ENCODE measurements around the gene CARMIL1.
"Not testable (repeated sequence)": the region's sequence is repeated elsewhere in the genome, so short reads cannot be mapped to it uniquely, and the experiment has no call there.

CARMIL1 gene

GRCh38 chr6:25277857-25278256 lies 1.3 kb upstream of the CARMIL1 start:
- DNase-seq: no peak

DNA sequence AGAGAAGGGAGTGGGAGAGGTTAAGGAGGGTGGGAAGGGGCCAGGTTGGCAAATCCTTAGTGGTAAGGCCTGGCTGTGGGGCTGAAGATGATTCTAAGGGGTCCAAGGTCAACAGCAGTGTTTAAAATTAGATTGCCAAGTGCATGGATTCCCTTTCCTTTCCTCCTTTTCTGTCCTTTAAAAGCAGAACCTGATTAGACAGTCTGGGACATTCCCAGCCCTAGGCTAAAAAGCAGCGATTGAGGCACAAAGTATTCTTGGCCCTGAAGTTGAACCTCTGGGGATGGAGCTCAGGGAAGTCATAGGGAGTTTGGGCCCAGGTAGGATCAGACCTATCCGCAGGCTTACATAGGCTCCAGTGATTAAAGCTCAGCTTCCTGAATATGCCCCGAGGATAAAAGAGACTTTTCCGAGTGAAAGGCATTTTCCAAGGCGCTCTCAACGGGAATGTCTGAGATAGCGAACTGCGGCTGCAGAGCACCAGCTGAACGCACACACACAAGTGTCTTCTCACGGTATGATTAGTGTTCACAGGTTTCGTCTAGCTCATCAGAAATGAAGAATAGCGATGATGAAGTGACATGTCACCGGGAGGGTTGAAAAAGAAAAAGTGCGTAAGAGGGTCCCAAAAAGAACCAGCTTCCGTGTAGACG lies 787 bp upstream of the CARMIL1 start:
- DNase-seq: peak; percentile 79

DNA sequence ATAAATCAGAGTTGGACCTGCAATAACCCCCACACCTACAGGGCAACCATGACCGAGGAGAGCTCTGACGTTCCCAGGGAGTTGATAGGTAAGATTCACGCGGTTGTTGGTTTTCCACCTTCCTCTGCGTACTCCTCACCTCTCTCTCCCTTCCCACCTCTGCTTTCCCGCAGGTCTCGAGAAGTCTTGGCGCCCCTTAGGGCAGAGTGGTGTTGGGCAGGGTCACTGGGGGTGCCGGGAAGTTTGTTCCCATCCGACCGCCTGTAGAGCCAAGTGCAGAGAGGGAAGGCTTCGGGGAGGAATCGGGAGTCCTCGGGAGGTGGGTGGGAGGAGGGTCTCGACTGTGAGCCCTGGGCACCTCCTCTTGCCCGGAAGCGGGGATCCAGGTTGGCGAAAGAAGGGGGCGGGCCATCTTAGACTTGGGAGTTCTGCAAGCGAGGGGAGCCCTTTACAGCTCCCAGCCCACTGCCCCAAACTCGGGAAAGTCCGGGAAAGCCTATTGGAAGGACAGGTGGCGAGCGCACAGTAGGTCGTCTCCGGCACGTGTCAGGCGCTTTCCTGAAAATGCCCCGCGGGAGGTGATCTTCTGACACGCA lies 672 bp downstream of the CARMIL1 start:
- peak; percentile 68 for DNase-seq

- peak; percentile 70 for DNase-seq
These were observed 1.3 kb downstream of the CARMIL1 start for GRCh38 chr6:25280344-25281074.

DNA sequence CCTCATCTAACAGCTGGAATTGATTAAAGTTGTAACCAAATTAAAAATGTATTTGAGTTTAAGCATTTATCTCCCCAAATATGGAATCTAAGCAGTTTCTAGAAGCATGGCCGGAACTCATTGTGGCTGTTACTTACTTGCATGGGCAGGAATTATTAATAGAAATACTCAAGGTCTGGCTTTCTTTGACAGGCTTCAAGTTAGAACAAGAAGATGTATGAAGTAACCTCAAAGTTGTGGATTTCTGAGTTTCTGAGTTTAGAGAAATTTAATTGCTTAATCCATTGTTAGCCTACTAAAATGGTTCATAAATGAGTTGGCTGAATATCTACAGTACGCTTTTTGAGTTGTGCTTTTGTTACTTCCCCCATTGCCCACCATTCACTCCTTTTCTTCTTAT lies 7.7 kb downstream of the CARMIL1 start:
- no peak for DNase-seq

- peak; percentile 30 for DNase-seq
These were observed 8.8 kb downstream of the CARMIL1 start for GRCh38 chr6:25287941-25288340.

DNA sequence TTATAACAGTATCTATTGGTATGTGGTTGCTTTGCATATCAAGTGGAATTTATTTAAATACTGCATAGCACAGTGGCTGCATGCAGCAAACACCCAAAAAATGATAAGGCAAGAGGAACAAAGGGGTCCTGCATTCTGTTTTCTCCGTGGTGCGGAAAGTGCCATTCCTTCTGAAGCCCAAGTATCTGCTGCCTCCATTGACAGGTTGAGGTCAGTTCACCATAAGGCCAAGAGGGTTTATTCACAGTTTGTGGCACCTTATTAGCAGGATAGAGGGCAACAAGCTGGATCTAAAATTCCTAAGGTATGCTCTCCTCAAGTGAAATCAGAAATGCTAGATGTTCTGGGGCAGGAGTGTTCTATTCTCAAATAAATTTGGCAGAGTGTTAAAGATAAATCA lies 9.3 kb downstream of the CARMIL1 start:
- no peak for DNase-seq

DNA sequence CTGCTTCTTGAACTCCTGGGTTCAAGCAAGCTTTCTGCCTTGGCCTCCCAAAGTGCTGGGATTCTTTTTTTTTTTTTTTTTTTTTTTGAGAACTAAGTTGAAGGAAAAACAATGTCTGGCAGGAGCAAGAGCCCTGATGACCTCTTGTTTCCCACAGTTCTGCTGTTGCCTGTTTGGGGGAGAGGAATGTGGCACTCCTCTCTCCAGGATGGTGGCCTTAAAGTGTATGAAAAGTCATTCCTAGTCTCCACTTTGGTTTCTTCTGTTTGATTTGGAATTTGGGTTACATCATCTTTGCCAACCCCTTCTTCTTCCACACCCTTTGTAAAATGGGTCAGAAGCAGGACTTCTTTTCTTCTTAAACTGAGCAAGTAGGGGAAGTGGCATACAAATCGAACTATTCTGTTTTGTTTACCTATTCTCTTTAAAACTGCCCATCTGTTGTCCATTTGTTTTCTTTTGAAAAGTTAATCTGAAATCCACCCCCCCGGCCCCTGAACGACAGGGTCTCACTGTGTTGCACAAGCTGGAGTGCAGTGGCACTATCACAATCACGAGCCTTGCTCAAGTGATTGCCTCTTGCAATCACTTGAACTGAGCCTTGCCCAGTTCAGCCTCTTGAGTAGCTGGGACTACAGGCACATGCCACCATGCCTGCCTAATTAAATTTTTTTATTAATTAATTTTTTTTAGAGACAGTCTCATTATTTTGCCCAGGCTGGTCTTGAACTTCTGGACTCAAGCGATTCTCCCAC lies 11.3 kb downstream of the CARMIL1 start:
- no peak for DNase-seq

DNA sequence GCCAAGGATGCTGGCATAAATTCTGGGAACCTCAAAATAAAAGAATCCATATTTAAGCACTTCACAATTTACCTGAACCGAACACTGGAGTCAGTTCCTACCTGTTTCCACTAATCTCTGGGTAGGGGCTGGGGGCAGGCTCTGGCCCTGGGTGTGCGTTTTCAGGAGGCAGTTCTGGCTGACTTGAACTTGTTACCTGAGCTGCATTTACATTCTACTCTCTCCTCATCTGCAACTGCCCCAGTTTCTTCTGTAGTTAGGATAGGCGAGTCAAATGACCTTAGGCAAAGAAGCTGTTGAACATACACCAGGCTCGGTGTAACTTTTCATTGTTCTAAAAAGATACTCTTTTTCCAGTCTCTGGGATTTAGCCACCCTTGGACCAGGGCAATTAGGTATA lies 13.2 kb downstream of the CARMIL1 start:
- DNase-seq: no peak

DNA sequence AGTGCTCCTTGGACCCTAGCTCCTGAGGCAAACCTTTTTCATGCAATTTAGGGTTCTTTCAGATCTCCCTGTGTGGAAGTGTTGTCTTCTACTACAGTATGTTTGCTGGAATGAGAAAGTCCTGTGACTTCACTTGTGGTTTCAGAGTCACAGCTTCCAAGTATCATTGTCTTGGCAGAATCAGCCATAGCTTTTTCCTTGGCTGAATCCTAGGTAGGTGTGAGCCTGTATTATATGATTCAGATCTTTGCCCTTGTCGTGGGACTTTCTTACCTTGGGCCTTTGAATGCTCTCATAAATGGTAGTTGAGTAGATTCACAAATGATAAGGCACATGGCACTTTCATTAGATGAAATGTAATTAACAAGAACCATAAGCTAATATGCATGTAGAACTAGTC lies 16.5 kb downstream of the CARMIL1 start:
- DNase-seq: no peak

- DNase-seq: no peak
These were observed 17.2 kb downstream of the CARMIL1 start for GRCh38 chr6:25296217-25296905.

GRCh38 chr6:25297039-25297441 lies 17.9 kb downstream of the CARMIL1 start:
- DNase-seq: no peak

GRCh38 chr6:25297823-25298522 lies 18.8 kb downstream of the CARMIL1 start:
- no peak for DNase-seq

GRCh38 chr6:25298523-25298865 lies 19.3 kb downstream of the CARMIL1 start:
- DNase-seq: not testable (repeated sequence)

GRCh38 chr6:25301362-25301761 lies 22.2 kb downstream of the CARMIL1 start:
- no peak for DNase-seq

DNA sequence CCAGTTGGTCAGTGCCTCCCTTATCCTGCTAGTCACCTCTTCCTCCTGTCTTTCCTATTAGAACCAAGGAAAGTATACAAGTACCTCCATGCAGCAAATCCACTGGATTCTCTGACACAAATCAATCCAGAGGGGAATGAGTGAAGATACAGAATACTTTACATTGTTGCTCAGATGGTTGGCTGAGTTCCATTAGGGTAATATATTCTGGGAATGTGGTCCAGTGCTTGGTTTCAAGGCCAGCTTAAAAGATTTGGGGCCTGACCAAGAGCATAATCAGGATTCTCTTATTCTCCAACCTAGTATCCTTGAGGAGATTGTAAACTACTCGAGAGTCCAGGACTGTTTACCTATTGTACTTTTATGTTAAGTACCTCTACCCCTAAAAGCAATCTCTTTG lies 23.0 kb downstream of the CARMIL1 start:
- no peak for DNase-seq

- peak; percentile 49 for DNase-seq
These were observed 23.5 kb downstream of the CARMIL1 start for GRCh38 chr6:25302677-25303128.

DNA sequence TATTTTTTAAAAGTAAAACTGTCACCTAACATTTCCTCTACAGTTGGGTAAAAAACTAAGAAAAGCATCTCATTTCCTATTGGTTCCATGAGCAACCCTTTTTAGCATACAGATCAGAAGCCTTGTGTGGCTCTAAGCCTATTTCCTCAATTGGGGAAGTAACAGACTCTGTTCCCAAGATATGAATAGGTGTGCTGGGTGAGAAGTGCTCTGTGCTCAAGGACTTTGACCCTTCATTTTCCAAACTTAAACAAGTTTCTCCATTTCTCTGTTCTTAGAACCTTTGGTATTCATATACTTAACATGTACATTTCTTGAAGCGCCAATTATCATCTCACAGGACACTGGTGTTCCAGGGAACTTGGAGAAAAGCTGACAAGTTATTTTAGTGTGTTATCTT lies 24.1 kb downstream of the CARMIL1 start:
- no peak for DNase-seq

GRCh38 chr6:25306379-25306778 lies 27.2 kb downstream of the CARMIL1 start:
- no peak for DNase-seq

DNA sequence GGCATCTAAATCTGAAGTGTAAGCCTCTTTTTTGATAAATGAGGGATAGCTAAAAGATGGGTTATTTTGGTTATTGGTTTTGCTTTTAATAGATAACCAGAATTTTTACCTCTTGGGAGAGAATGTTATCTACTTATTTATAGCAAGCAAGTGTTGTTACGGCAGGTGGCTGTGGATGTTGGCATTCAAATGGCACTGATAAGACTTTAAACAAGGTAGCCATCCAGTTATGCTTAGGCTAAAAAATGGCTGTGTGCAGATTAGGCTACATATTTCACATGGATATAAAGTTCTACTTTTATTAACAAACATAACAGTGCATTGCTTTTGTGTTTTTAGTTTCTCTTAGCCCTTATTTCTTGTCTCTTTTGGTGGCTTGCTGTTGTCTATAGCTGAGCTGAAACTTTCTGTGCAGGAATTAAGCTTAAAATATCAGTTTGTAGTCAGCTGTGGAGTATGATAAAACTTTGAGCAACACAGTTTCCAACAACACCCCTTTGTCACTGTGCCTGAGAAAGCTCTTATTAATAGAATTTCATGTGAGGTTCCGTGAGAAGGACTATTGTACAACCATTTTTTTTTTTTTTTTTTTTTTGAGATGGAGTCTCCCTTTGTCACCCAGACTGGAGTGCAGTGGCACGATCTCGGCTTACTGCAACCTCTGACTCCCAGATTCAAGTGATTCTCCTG lies 28.8 kb downstream of the CARMIL1 start:
- DNase-seq: no peak

GRCh38 chr6:25309886-25310285 lies 30.7 kb downstream of the CARMIL1 start:
- no peak for DNase-seq

Measured in DMS53 (cell line).